NCI-H1417 (cell line): ENCODE results near the gene NKX6-1.

Experiments
- DNase-seq, 3 experiments: peaks; one replicate each; lab custom pipeline; 2025; lab: John Stamatoyannopoulos, UW

Gene NKX6-1

DNA sequence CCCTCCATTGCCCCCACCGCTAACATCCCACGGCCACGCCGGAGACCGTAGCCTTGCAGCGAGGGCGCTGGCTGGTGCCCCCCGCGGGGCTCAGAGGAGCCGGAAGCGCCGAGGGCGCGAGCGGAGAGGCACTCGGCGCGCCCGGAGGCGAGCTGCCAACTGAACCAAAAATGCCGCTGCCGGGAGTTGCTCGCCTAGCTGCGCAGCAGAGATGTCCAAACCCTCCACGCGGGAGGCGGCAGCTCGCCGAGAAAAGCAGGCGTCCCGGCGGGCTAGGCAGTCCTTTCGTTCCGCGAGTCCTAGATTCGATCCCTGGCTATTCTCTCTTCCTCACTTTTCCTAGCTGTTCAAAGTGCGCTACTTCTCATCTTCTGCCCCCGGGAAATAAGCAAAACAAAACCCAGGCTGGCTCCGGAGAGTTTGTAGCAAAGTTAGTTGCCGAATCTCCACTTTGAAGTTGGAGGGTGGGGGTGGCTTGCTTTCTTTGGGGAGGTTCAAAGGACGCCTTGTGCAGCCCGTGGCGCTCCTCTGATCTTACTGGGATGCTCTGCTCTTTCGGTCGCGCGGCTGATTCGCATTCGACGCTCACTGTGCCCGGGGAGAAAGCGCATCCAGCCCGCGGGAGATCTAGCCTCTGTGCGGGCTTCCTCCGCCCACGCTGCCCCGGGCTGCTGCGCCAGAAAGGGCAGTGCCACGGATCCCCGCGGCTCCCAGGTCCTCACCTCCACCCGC, 723 bp downstream of the NKX6-1 start:
- peak; percentile 21 to 77 (median 76) for DNase-seq

DNA sequence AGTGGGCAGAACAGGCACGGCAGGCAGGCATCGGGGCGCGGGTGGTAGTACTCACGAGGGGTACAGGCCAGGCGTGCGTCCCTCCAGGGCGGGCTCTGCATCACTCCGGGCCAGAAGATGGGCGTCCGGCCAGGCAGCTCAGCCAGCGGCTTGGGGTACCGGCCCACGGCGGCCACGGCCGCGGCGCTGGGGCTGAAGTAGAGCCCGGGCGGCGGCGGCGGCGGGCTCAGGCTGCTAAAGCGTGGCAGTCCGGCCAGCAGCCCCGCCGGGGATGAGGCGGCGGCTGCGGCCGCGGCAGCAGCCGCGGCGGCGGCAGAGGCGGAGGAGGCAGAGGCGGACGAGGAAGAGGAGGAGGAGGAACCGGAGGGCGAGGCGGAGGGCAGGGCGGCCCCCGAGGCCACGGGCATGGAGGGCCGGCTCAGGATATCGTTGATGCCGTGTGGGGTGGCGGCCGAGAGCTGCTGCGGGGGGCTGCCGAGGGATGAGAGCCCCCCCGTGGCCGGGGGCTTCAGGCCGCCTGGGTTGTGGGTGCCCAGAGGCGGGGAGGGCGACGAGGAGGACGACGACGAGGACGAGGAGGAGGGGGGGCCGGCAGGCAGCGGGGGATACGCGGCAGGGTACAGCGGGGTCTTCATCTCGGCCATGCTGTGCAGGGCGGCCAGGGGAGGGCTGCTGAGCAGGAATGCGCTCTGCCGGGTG, 1.4 kb downstream of the NKX6-1 start:
- peak in 1 of 3 experiments; percentile 13 for DNase-seq

DNA sequence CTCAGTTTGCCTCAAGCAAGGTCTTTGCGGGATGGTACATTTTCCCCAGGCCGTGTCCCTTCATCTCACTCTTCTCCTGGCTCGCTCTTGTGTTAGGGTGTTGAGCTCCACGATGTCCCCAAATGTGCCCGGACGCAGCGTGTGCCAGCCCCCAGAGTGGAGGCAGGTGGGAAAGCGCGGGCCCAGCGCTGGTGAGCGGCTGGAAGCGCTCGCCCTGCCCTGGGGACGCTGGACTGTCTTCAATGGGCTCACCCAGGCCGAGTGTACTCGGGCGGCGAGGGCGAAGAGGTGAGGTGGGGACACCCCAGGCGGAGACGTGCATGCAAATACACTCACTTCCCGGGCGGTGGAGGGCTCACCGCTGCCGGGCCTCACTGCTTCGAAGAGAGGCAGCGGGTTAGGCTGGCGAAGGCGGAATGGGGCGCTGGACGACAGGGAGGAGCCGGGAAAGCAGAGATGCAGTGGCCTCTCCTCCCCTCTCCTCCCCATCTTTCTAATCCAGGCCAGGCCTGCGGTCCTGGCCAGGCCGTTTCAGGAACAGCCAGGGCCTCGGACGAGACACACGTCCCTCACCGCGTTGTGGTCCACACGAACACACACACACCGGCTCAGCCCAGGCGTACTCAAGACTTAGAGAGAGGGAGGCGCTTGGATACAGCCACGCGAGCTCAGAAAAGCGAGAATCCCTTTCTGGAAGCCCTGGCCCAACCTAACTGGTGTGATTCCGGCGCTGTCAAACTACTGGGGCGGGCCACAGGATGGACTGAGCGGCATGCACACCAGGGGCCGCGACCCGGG, 2.2 kb downstream of the NKX6-1 start:
- no peak for DNase-seq

DNA sequence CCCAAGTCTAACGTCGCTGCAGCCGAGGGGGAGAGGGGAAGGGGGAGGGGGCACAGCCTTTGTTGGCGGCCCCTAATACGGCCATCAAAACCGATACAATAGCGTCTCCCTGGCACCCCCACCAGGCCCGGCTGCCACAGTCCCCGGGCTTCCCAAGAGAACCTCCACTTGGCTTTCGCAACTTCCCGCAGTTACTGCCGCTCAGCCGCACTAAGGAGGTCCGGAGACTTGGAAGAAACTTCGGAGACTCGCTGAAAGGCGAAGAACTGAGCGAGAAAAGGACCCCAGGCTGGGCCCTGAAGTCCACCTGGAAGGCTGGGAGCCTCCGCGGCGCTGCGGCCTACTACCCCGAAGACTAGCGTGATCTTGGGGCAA, 2.8 kb downstream of the NKX6-1 start:
- DNase-seq: no peak

DNA sequence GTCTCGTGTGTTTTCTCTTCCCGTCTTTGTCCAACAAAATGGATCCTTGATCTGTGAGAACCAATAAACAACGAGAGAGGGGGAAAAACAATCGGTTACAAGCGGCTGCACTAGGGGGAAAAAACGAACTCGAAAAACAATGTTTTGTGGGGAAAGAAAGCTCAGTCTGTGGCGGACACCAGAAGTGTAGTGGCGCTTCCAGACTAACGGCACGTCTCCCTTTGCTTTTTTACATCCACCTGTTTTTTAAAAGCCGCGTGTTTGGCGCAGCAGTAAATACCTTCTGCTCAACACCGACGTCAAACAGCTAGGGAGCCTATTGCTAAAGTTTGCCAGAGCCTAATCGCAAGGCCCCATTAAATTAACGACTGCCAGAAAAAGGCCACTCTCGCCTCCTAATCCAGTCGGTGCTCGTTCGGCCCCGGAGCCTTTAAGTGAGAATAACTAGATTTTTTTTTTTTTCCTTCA, 3.3 kb downstream of the NKX6-1 start:
- DNase-seq: no peak

DNA sequence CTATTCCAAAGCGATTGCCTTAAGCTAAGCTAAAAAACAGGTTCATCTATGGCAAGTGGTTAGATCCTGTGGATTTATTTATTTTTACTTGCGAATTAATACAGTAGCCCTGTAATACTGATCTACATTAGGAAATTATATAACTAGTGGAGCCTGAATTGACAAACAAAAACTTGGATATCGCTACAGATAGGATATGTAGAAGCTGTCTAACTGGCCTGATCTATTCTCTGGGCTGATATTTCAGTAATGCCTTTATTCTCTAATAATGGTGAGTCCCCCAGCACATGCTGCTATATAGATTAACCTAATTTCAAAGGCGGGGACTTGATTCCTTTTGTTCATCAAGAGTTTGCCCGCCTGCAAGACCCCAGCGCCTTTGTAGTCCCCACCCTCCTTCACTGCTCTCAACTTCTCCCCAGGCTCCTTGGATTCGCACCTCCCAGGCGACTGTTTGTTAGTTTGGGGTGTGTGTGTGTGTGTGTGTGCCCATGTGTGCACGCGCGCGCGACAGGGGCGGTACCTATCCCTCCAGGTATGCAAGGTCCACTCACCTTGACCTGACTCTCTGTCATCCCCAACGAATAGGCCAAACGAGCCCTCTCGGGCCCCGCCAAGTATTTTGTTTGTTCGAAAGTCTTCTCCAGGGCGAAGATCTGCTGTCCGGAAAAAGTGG, 3.8 kb downstream of the NKX6-1 start:
- no peak for DNase-seq

DNA sequence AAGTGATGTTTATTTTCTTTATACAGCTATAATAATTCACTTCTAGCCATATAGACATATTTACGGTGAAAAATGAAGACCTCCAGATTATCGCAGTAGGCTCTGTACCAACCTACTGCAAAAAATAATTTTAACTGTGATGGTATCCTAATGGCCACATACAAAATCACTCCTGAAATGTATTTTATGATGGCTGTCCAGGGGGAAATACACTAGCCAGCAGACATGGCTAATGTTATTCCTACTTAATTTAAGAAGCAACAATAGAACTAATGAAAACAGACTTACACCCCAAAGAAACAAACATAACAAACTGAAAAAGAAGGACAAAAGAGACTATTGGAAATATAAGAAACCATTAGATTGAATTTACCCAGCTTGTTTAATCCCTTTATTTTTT, 4.6 kb downstream of the NKX6-1 start:
- DNase-seq: no peak

DNA sequence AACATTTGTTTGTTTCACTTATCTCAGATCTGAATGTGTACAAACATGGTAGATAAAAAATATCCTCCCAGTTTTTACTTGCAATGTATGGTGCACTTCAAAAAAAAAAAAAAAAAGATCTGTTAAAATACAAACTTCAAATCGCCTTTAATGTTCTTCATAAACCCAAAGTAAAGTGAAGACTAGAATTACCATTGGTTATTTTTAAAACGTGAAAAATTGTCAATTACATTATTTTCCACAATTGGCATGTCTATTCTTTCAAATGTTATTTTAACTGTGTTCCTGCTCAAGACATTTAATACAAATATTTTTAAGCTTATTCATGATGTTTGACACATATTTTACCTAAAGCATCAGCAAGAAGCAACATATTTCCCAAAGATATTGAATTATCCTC, 5.0 kb downstream of the NKX6-1 start:
- DNase-seq: no peak

DNA sequence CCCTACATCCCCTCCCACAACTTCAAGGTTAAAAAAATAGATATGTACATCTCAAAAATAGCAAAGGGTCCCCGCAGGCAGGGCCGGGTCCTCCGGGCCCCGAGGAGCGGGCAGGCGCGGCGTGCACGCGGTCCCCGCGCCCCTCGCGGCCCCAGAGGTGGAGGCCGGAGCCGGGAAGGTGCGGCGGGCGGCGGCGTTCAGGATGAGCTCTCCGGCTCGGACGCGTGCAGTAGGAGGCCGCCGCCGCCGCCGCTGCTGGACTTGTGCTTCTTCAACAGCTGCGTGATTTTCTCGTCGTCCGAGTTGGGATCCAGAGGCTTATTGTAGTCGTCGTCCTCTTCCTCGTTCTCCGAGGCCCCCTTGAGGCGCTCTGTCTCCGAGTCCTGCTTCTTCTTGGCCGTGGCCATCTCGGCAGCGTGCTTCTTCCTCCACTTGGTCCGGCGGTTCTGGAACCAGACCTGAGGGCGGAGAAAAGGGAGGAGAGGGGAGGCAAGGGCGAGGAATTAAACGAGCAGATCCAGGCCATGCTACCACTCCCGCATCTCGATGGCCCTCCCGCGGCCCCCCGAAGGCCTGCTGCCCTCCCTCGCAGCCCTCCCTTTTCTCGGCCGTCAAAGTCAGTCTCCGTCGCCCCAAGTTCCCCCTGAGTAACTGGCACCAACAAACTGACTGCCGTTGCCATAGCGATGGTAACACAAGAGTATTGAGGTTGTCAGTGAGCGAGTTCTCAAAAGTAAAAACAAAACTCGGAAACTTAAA, 5.8 kb downstream of the NKX6-1 start:
- DNase-seq: no peak

DNA sequence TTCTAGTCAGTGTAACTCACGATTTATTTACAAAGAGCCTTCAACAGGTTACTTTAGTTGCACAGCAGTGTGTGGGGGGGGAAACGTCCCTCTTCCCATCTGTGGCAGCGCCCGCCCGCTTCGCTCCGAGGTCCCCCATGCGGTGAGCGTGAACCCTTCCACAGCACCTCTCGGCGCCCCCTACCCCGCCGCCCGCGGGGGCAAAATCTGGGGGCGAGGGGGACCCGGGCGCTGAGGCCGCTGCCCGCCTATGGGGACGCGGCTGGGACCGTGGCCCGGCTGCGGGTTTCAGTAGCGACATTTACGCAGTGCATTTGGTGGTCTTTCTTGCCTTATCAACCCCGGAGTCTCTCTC, 6.4 kb downstream of the NKX6-1 start:
- DNase-seq: no peak

DNA sequence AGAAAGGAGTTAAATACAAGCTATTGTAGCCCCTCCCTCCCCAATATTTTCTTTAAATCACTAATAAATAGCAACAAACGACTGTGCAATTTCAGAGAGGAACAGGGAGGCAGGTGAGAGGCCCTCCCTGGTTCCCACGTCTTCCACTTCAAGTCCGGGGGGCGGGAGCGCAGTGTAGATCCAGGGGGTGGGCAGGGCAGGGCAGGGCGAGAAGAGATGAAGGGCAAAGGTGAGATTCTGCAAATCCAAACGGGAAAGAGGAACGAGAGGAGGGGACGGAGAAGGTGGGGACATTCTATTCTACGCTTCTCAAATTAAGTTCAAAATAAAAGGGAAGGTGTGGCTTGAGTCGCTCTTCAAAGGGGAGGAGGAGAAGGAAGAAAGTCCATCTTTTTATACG, 6.8 kb downstream of the NKX6-1 start:
- DNase-seq: no peak

DNA sequence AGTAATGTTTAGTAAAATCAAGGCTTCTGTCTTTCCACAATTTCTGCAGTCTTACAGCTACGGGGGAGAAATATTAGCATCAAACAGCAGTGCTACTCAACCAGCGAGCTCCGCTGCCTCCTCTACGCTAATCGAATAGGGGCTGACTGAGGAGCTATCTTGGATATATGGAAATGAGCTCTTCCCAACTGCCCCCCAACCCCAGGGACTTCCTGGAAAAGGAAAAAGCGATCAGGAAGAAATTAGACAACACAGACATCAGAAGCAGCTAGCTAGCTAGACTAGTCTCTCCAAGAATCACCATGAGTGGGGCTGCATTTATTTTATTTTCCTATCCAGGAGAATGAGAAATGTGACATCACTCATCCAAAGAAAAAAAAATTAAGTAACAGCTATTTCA, 7.6 kb downstream of the NKX6-1 start:
- DNase-seq: no peak

DNA sequence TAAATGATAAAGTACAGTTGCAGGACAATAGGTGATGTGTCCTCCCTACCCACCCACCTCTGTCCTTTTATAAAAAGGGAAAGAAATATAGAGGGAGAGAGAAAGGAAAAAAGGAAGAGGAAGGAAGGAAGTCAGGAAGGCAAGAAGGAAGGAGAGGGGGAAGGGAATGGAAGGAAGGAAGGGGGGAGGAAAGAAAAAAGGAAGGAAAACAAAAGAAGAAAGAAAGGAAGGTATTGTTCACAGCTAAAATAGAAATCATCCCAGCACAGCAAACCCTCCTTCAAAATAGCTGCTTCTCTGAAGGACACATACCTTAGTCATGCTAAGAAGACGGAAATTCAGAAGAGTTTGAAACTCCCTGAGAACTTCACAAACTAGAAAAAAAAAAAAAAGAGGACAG, 8.4 kb downstream of the NKX6-1 start:
- DNase-seq: no peak

DNA sequence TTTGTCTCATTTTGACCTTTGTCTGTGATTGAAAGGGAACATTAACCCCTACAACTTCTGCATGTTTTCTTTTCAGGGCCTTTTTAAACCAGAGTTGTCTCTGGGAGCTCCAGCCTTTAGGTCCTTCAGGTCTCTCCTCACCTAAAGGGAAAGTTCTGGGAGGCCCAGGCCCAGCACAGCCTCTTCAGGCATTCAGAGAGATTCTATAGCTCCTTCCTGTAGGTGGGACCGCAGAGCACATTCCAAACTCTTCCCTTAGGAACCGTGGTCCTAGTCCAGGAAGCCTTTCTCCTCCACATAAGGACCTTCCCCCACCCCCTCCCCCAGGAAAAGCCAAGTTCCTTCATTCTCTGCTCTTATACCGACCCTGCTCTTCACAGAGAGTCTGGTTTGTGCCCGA, 14.9 kb downstream of the NKX6-1 start:
- no peak for DNase-seq

DNA sequence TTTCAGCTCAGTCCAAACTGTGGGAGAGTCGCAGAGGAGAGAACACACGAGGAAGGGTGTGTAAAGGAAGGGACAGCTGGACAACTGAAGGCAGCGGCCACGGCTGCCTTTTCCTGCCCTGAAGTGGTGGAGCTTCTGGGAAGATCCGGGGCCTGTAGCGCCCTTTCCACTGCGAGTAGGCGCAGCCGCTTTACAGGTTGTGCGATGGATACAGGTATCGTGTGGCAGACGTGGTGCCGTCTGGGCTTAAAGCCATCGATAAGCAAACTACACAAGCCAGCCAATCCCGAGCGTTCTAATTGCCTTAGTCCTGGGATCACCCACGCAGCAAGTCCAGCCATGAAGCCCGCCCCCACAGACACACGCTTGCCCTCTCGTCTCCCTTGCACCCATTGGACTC, 15.4 kb downstream of the NKX6-1 start:
- DNase-seq: no peak

DNA sequence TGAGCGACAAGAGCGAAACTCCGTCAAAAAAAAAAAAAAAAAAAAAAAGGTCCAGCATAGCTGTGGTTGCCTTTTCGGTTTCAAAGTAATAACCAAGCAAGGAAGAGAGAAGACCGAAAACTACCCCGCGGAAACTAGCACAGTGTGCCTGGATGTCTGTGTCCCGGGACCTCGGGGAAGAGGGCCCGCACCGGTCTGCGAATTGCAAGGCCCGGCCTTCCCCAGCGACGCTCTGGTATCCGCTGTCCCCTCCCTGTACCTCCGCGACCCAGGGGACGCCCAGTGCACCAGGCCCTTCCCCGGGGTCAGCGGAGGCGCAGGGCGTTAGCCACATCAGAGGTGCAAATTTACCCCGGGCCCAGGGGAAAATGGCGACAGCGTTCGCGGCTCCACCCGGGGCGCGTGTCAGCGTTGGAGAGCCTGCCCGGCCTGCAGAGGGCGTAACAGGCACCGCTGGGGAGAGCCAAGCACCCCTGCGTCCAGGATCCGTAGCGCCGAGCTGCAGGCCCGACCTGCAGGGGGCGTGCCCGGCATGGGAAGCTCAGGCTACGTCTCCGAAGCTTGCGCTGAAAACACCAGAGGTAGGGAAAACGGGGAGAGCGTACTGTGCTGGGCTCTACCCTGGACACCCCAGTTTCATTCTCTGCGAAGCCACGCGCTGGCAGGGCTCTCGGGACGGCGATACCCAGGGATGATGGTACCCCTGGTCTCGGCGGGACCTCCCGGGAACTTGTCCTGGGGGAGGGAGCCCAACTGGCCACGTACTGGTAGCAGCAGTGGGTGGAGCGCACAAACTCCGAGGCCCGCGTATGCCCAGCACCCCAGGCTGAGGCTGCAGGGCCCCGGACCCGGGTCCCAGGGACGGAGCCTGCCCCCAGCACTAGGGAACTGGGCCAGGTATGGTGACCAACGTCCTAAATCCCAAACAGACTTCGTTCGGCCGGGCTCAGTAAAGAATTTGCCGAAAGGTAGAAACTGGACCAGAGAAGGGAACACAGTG, 16.2 kb downstream of the NKX6-1 start:
- no peak for DNase-seq

DNA sequence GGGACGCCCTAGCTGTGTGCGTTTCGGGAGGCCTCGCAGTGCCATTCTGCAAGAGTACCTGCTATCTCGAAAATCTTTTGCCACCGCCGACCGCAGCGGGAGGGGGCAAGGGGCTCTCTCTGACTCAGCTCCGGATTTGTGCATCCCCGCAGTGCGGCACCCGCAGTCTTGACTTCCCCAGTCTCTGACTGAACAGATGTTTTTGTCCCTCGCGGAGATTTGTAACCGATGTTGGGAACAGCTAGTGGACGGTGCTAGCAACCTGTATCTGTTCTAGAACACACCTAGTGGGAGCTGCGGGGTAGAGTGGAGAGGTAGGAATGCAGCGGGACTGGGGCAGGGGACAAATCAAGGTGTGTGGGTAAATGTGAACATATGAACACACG, 17.2 kb downstream of the NKX6-1 start:
- DNase-seq: no peak

DNA sequence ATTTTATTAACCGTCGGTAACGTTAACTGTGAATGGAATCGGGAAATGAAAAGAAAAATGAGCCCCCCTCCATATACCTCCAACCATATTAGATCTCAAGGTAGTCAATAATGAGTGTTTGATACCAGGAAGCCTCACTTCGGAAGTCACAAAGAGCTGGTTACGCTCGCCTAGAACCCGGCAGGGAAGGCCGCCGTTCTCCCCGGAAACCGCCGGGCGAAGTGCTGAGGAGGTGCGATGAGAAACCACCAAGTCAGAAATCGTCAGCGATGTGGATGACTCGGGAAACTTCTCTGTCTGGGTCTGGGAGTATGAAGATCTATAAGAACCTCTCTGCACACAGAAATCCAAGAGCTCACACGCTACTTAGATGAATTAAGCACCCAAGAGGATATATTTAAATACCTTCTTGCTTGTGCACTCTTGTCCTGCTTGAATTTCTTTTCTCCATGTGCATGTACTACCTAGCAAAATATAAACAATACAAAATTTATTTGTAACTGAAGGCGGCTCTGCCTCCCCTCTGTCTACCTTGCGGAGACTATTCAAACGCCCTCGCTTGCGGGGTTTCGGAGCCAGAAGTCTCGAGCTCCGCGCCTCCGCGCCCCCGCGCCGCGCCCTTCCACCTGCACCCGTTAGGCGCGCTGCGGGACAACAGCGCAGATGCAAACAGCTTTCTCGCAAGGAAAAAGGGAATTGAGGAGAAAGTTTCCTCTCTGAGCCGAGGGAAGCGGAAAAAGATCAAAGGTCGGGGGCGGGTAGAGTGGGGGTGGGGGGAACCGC, 17.8 kb downstream of the NKX6-1 start:
- DNase-seq: no peak

DNA sequence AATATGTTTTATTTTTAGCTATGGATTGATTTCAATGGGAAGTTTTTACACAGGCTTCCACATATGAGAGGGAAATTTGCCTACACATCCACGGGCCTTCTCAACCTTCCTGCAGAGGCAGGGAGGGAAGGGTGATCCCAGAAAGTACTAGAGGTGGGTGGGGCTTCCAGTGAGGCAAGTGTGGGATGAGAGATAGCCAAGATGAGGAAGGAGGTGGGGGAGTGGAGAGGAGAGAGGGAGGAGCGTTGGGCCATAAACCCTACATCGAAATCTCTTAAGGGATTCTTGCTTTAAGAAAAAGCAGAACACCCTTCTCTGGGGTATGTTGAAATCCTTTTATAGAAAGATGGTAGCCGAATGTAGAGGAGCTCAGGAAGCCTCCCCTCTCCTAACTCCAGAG, 19.0 kb downstream of the NKX6-1 start:
- DNase-seq: no peak

DNA sequence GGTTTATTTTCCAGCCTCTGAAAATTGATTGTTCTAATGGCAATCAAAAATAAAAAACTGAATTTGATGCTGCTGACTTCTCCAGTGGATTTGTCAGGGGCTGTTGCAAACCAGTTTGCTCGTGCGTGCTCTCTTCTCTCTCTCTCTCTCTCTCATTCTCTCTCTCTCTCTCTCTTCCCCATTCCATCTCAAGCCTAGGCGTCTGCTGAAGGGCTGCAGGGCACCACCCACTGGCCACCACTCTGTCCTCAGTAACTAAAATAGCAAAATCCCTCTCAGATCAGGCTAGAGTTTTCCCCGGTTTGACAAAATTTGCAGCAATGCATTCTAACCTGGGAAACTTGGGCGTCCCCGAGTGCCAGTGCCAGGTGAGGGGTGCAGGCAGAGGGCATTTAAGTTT, 19.4 kb downstream of the NKX6-1 start:
- peak in 1 of 3 experiments; percentile 10 for DNase-seq
